Gastrocnemius medialis (tissue), 4 donors: ENCODE results near the gene FAM174C.

ENCODE experiments used
- POLR2A ChIP-seq, 2 donors: fragments of 450-650 bp; IDR thresholded peaks; one replicate each; pipeline ENCODE4 v1.6.1; 2017; ENCODE audit warnings: antibody characterized with exemption in 2 of 2, mild to moderate bottlenecking in 2 of 2, moderate library complexity in 2 of 2
- TF ChIP-seq, protein P1 (sequence below), 5 experiments: fragments of 450-650 bp in 3 of 5; fragments of 200-600 bp in 2 of 5; sonication (generic) in 2 of 5; IDR thresholded peaks in 4 of 5; conservative IDR thresholded peaks in 1 of 5; 1 replicate in 4 of 5; 2 replicates in 1 of 5; pipeline ENCODE4 v1.5.1; 2016 to 2019; ENCODE audit warnings: antibody characterized with exemption in 5 of 5, mild to moderate bottlenecking in 3 of 5, moderate library complexity in 3 of 5

DNA sequence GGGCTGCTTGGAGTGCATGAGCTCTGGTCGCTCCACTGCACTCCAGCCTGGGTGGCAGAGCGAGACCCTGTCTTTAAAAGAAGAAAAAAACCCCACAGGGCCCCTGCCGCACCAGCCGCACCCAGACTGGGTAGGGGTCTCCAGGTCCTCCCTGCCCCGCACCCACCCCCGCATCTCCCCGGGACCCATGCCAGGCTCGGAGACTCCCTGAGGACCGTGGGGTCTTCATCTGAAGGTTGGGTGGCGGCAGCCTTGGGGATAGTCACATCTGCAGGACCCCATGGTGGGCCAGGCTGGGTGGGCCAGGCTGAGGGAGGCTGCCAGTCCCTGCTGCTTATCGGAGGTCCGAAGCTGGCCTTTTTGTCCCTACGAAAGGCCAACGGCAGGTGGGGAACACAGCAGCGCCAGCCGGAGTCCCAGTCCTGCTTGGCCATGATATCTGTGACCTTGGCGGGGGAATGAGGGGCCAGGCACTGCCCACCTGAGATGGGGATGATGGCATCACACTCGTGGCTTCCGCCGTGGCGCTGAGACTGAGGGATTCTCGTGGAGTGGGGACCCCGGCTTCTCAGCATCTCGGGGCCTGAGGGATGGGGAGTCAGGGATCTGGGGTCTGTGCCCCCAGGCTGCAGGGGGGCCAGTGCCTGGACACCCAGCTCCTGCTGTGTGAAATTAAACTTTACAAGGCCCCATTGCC lies 21.4 kb downstream of the FAM174C start:
- TF ChIP-seq, protein P1, sequence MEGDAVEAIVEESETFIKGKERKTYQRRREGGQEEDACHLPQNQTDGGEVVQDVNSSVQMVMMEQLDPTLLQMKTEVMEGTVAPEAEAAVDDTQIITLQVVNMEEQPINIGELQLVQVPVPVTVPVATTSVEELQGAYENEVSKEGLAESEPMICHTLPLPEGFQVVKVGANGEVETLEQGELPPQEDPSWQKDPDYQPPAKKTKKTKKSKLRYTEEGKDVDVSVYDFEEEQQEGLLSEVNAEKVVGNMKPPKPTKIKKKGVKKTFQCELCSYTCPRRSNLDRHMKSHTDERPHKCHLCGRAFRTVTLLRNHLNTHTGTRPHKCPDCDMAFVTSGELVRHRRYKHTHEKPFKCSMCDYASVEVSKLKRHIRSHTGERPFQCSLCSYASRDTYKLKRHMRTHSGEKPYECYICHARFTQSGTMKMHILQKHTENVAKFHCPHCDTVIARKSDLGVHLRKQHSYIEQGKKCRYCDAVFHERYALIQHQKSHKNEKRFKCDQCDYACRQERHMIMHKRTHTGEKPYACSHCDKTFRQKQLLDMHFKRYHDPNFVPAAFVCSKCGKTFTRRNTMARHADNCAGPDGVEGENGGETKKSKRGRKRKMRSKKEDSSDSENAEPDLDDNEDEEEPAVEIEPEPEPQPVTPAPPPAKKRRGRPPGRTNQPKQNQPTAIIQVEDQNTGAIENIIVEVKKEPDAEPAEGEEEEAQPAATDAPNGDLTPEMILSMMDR (IDR thresholded peaks at IDR 0.05 in 4 of 5, conservative IDR thresholded peaks at IDR 0.05 in 1 of 5): no peak
- TF ChIP-seq POLR2A (IDR thresholded peaks at IDR 0.05): no peak
